Coronary artery (tissue), 2 donors: ENCODE data around the gene SELL.
"Not testable (repeated sequence)": the region's sequence is repeated elsewhere in the genome, so short reads cannot be mapped to it uniquely, and the experiment has no call there.

Experiments
- DNase-seq: peaks from one replicate; pipeline ENCODE4 v3.0.0-alpha.2; 2017; ENCODE audit warnings: low spot score
- H3K27ac ChIP-seq, 2 donors: fragments of 200-600 bp; sonication (generic); one replicate each; pipeline ENCODE4 v1.5.1; 2016 to 2019
- H3K4me3 ChIP-seq: fragments of 200-600 bp; sonication (generic); 2 replicates; pipeline ENCODE4 v1.5.1; 2016; ENCODE audit warnings: mild to moderate bottlenecking, moderate library complexity
- CTCF ChIP-seq: fragments of 200-600 bp; sonication (generic); IDR thresholded peaks from one replicate; pipeline ENCODE4 v1.5.1; 2019; ENCODE audit warnings: antibody characterized with exemption

Gene SELL

GRCh38 chr1:169696273-169697100 lies 14.9 kb downstream of the SELL start:
- H3K27ac ChIP-seq: no peak overlapping the region
- no peak overlapping the region for H3K4me3 ChIP-seq
- no peak for DNase-seq
- TF ChIP-seq CTCF: no peak

DNA sequence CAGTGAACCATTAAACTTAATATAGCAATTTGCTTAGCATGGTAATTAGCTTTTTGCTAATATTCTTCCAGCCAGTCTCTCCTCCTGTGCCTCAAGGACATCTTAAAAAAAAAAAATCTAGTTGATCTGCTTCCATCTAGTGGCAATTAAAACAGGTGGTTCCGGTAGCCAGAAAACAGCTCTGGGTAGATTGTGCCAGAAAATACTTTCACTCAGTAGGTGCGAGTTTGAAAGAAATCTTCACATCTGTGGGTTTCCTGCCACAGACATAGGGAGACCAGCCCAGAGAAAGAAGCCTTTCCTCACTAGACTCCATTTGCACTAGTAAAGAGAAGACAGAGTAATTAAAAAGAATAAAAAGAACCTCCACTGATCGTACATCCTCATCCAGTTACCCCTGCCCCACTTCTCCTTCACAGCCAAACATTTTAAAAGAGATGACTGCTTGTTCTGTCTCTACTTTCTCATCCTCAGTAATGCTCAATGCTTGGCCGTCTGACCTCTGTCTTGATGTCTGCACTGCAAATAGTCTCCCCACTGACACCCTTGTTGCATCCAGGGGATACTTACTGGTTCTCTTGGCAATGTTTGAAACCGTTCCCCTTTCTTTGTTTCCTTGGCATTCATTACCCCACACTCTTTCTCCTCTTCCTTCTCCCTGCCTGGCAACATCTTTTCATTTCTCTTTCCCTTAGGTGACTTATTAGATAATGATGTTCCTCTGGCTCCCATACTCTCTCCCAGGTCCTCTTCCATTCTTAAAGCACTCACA lies 16.9 kb downstream of the SELL start:
- DNase-seq: no peak
- Histone ChIP-seq H3K27ac (no peak overlapping the region), H3K4me3 (no peak overlapping the region)
- TF ChIP-seq CTCF: no peak

- no peak overlapping the region for H3K27ac ChIP-seq
- TF ChIP-seq CTCF: no peak
- no peak overlapping the region for H3K4me3 ChIP-seq
- DNase-seq: no peak
Measured at GRCh38 chr1:169692756-169693460, 18.5 kb downstream of the SELL start.

- Histone ChIP-seq H3K27ac (no peak overlapping the region), H3K4me3 (no peak overlapping the region)
- DNase-seq: no peak
- TF ChIP-seq CTCF: no peak
Measured at GRCh38 chr1:169690489-169690888, 20.9 kb downstream of the SELL start.

DNA sequence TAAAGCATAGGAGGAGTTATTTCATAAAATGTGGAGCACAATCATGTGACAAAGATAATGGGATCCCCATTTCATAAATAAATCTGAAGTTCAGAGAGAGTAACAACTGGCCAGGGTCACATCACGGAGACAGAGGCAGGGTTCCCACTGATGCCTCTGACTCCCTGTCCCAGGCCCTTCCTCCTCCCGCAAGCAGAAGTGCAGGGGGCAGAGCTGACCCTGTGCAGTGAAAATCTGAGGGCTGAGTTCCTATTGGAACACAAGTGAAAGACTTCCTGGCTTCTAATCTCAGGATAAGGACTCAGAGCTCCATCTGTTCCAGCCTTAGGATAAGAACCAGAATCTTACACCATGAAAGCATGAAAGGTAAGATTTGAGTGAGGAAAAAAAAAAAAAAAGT lies 22.0 kb downstream of the SELL start:
- no peak overlapping the region for H3K27ac ChIP-seq
- TF ChIP-seq CTCF: no peak
- DNase-seq: no peak
- H3K4me3 ChIP-seq: no peak overlapping the region

DNA sequence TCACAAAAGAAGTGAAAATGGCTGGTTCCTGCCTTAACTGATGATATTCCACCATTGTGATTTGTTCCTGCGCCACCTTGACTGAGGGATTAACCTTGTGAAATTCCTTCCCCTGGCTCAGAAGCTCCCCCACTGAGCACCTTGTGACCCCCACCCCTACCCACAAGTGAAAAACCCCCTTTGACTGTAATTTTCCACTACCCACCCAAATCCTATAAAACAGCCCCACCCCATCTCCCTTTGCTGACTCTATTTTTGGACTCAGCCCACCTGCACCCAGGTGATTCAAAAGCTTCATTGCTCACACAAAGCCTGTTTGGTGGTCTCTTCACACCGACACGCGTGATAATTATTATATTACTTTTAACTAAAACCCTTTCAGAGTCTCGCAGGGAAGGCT lies 23.0 kb downstream of the SELL start:
- not testable (repeated sequence) for DNase-seq, H3K4me3 ChIP-seq, H3K27ac ChIP-seq

DNA sequence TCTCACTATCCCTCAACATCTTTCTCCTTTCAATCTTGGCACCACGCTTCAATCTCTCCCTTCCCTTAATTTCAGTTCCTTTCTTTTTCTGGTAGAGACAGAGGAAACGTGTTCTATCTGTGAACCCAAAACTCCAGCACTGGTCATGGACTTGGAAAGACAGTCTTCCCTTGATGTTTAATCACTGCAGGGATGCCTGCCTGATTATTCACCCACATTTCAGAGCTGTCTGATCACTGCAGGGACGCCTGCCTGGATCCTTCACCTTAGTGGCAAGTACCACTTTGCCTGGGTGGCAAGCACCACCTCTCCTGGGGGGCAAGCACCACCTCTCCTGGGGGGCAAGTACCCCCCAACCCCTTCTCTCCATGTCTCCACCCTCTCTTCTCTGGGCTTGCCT lies 27.8 kb downstream of the SELL start:
- no peak for TF ChIP-seq CTCF
- Histone ChIP-seq H3K4me3 (no peak overlapping the region), H3K27ac (no peak overlapping the region)
- DNase-seq: no peak

GRCh38 chr1:169683168-169683567 lies 28.3 kb downstream of the SELL start:
- not testable (repeated sequence) for H3K4me3 ChIP-seq, H3K27ac ChIP-seq, DNase-seq
